Endothelial cell of umbilical vein (primary cell): ENCODE measurements around the gene IPO11. TPM values are rescaled to one million over a fixed set of nuclear protein-coding genes. Genes with fewer than 3 reads are reported as not detected.

Experiments used
- BruUV-seq: library from RNA; stranded (reverse); fragments of 400-500 nt; replicated peaks from 2 replicates; lab custom pipeline; 2021; lab: Mats Ljungman, UMichigan
- CTCF ChIA-PET: fragments of 300-600, 350-600 bp; sonication (Branson Sonifier 250); formaldehyde crosslinking; loops from one replicate; lab custom pipeline; 2021; ENCODE audit warnings: antibody characterized with exemption, inconsistent platforms; lab: Charles Lee
- POLR2A ChIA-PET: fragments of 300-600, 350-600 bp; sonication (Branson Sonifier 250); formaldehyde crosslinking; loops from one replicate; lab custom pipeline; 2021; ENCODE audit warnings: antibody characterized with exemption, inconsistent platforms; lab: Charles Lee
- DNase-seq: peaks from one replicate; pipeline ENCODE4 v3.0.0-alpha.2; 2011; ENCODE audit warnings: low read depth, low spot score
- FAIRE-seq: peaks from 2 replicates; lab custom pipeline; 2011; peaks lifted over from hg19 to GRCh38; lab: Jason Lieb, UNC
- H2AFZ ChIP-seq: 2 replicates; pipeline ENCODE4 v1.6.0; 2012; ENCODE audit warnings: low read depth, low read length, control low read depth, inconsistent platforms
- H3K27ac ChIP-seq: 2 replicates; pipeline ENCODE4 v1.5.1; 2011; ENCODE audit warnings: low read depth, mild to moderate bottlenecking, control low read depth, low read length, moderate library complexity; ENCODE audit not compliant: insufficient read depth
- H3K27me3 ChIP-seq, 2 experiments: 2 replicates each; pipeline versions ENCODE4 v1.6.0 to v1.6.1; 2011; ENCODE audit warnings: low read length in 2 of 2, mixed read lengths in 1 of 2; ENCODE audit not compliant: control insufficient read depth in 2 of 2, insufficient read depth in 2 of 2
- H3K36me3 ChIP-seq, 2 experiments: 2 replicates in 1 of 2; 3 replicates in 1 of 2; pipeline ENCODE4 v1.5.1; 2011; ENCODE audit warnings: low read length in 2 of 2, mild to moderate bottlenecking in 1 of 2, moderate library complexity in 1 of 2; ENCODE audit not compliant: control insufficient read depth in 2 of 2, insufficient read depth in 2 of 2; ENCODE audit errors: extremely low read depth in 1 of 2
- H3K4me1 ChIP-seq: 3 replicates; pipeline ENCODE4 v1.5.1; 2011; ENCODE audit warnings: mild to moderate bottlenecking, low read length; ENCODE audit not compliant: control insufficient read depth, insufficient read depth; ENCODE audit errors: extremely low read depth
- H3K4me2 ChIP-seq: 2 replicates; pipeline ENCODE4 v1.6.1; 2011; ENCODE audit warnings: low read length, control low read depth, mixed read lengths; ENCODE audit not compliant: insufficient read depth
- H3K4me3 ChIP-seq, 3 experiments: fragments of 200-600 bp in 1 of 3; sonication (generic), shearing (Covaris generic) in 1 of 3; replicated peaks in 1 of 3; 2 replicates each; pipeline ENCODE4 v1.5.1; 2011 to 2016; ENCODE audit warnings: control low read depth in 3 of 3, low read length in 3 of 3, mild to moderate bottlenecking in 2 of 3, inconsistent platforms in 1 of 3, low read depth in 1 of 3, moderate library complexity in 1 of 3; ENCODE audit not compliant: insufficient read depth in 1 of 3
- H3K79me2 ChIP-seq: 2 replicates; pipeline ENCODE4 v1.6.0; 2012; ENCODE audit warnings: low read length, inconsistent platforms; ENCODE audit not compliant: control insufficient read depth, insufficient read depth
- H3K9ac ChIP-seq: replicated peaks from 2 replicates; pipeline ENCODE3; 2011; ENCODE audit warnings: low read length, control low read depth; ENCODE audit not compliant: insufficient read depth; ENCODE audit errors: extremely low read depth
- H3K9me1 ChIP-seq: replicated peaks from 3 replicates; pipeline ENCODE4 v1.6.0; 2011; ENCODE audit warnings: mild to moderate bottlenecking, low read length; ENCODE audit not compliant: control insufficient read depth, insufficient read depth; ENCODE audit errors: extremely low read depth
- H3K9me3 ChIP-seq: replicated peaks from 2 replicates; pipeline ENCODE4 v1.5.1; 2012; ENCODE audit warnings: low read length, inconsistent platforms; ENCODE audit not compliant: control insufficient read depth, insufficient read depth
- H4K20me1 ChIP-seq: replicated peaks from 2 replicates; pipeline ENCODE3; 2011; ENCODE audit warnings: mild to moderate bottlenecking, low read length; ENCODE audit not compliant: control insufficient read depth, insufficient read depth; ENCODE audit errors: extremely low read depth
- CTCF ChIP-seq, 2 donors: IDR thresholded peaks; 1 replicate in 1 of 2; 2 replicates in 1 of 2; pipeline ENCODE4 v1.5.1; 2011; ENCODE audit warnings: low read length in 2 of 2, mild to moderate bottlenecking in 2 of 2, moderate library complexity in 2 of 2, control low read depth in 1 of 2, inconsistent platforms in 1 of 2, low read depth in 1 of 2; ENCODE audit not compliant: insufficient read depth in 1 of 2; ENCODE audit errors: extremely low read depth in 1 of 2
- EZH2 ChIP-seq: IDR thresholded peaks from 2 replicates; pipeline ENCODE4 v1.6.1; 2012; ENCODE audit warnings: borderline replicate concordance, low read depth, mild to moderate bottlenecking, moderate library complexity, low read length, inconsistent platforms; ENCODE audit not compliant: severe bottlenecking
- FOS ChIP-seq: IDR thresholded peaks from 2 replicates; pipeline ENCODE4 v1.6.1; 2011; ENCODE audit warnings: mild to moderate bottlenecking, low read length, moderate library complexity, borderline replicate concordance; ENCODE audit not compliant: insufficient read depth
- GATA2 ChIP-seq: IDR thresholded peaks from 2 replicates; pipeline ENCODE4 v1.7.0; 2011; ENCODE audit warnings: low read depth, mild to moderate bottlenecking, moderate library complexity, mixed read lengths, low read length; ENCODE audit not compliant: insufficient read length, insufficient read depth
- JUN ChIP-seq: IDR thresholded peaks from 2 replicates; pipeline ENCODE4 v1.6.1; 2011; ENCODE audit warnings: borderline replicate concordance, low read depth; ENCODE audit not compliant: insufficient read length, insufficient read depth
- MAX ChIP-seq: IDR thresholded peaks from 2 replicates; pipeline ENCODE4 v1.6.1; 2011; ENCODE audit not compliant: insufficient read depth, insufficient read length
- MYC ChIP-seq: IDR thresholded peaks from one replicate; pipeline ENCODE4 v1.6.1; 2011; ENCODE audit warnings: mild to moderate bottlenecking, low read depth, low read length
- POLR2A ChIP-seq: IDR thresholded peaks from 2 replicates; pipeline ENCODE4 v1.6.1; 2012; ENCODE audit warnings: low read depth, mild to moderate bottlenecking, control low read depth, low read length
- POLR2AphosphoS5 ChIP-seq: IDR thresholded peaks from 2 replicates; pipeline ENCODE4 v1.6.1; 2012; ENCODE audit warnings: low read depth, mild to moderate bottlenecking, control low read depth, low read length, moderate library complexity; ENCODE audit not compliant: insufficient read depth
- dilution Hi-C: fragments of 300-500 bp; cut with MboI; formaldehyde crosslinking; loops from one replicate; pipeline ENCODE4 v1.15.0; 2019; ENCODE audit warnings: low sequenced_read_pairs; ENCODE audit not compliant: extremely low pct_ligation_motif_present
- intact Hi-C: fragments of 100-400 bp; cut with micrococcal nuclease; formaldehyde crosslinking; loops from one replicate; pipeline ENCODE4 v1.10.0; 2022
- polyA plus RNA-seq, 4 experiments: library from polyadenylated mRNA; depleted of rRNA in 3 of 4; stranded (reverse) in 3 of 4; unstranded in 1 of 4; fragments of >200 nt; gene quantifications; 2 replicates each; pipeline versions ENCODE4 v1.2.1 to v1.2.3, GENCODE V29; 2011 to 2012; ENCODE audit warnings: missing spikeins in 1 of 4
- total RNA-seq: library from RNA; stranded (reverse); gene quantifications from 2 replicates; pipeline ENCODE4 v1.2.3, GENCODE V29; 2021

The IPO11 gene
- total and polyA plus RNA-seq, 2 donors (not counting 3 experiments of a cell fraction or from before 2014, with no cell fraction given): 38.5 to 80.9 TPM

- no peak for FAIRE-seq
- dilution Hi-C loops: no loop called here
- POLR2A ChIA-PET: no interaction called here
Observed at GRCh38 chr5:62606878-62607277, 194.3 kb downstream of the IPO11 start.

GRCh38 chr5:62607615-62608014 lies 195.1 kb downstream of the IPO11 start:
- intact Hi-C loops: no loop called here
- Histone ChIP-seq H3K9ac (no peak overlapping the region), H2AFZ (no peak overlapping the region), H3K9me3 (no peaks in the 10 kb centered on the region), H4K20me1 (no peaks in the 10 kb centered on the region), H3K4me3 (no peak overlapping the region), H3K79me2 (peaks cover 1% of the 10 kb centered on the region), H3K4me2 (no peak overlapping the region), H3K4me1 (no peaks in the 10 kb centered on the region), H3K27ac (no peak overlapping the region), H3K27me3 (no peaks in the 10 kb centered on the region), H3K9me1 (no peaks in the 10 kb centered on the region), H3K36me3 (peaks cover 2 to 8% of the 10 kb centered on the region in 2 experiments)
- ChIA-PET POLR2A (no interaction called here), CTCF (no interaction called here)
- DNase-seq (no peak), FAIRE-seq (no peak)
- BruUV-seq: no TSS peak
- dilution Hi-C loops: no loop called here
- TF ChIP-seq JUN (no peak), MAX (no peak), POLR2A (no peak), EZH2 (no peak), GATA2 (no peak), FOS (no peak), MYC (no peak), CTCF (IDR thresholded peaks at IDR 0.05; ENCODE audit: extremely low read depth in 1 of 2, insufficient read depth in 1 of 2, low read depth in 1 of 2, low read length in 2 of 2) (no peak)

More at GRCh38 chr5:62606878-62607277, 194.3 kb downstream of the IPO11 start:
- Histone ChIP-seq H3K36me3 (peaks cover 4 to 8% of the 10 kb centered on the region in 2 experiments), H3K4me3 (no peak overlapping the region), H3K4me2 (no peak overlapping the region), H3K4me1 (no peaks in the 10 kb centered on the region), H3K27me3 (no peaks in the 10 kb centered on the region), H3K27ac (no peak overlapping the region), H3K9me3 (no peaks in the 10 kb centered on the region), H4K20me1 (no peaks in the 10 kb centered on the region), H3K9me1 (no peaks in the 10 kb centered on the region), H3K9ac (no peak overlapping the region), H3K79me2 (peaks cover 4% of the 10 kb centered on the region), H2AFZ (no peak overlapping the region)
- intact Hi-C loops: no loop called here
- no TSS peak for BruUV-seq
- no peak for DNase-seq
- CTCF ChIA-PET: interaction anchor here (1.9 kb wide), 1 partner anchor 146 kb away, joined by 5 read pairs; no protein-coding TSS in a partner anchor
- TF ChIP-seq EZH2 (no peak), POLR2AphosphoS5 (no peak)
